ENCODE data around the gene ARNT2.

DNA sequence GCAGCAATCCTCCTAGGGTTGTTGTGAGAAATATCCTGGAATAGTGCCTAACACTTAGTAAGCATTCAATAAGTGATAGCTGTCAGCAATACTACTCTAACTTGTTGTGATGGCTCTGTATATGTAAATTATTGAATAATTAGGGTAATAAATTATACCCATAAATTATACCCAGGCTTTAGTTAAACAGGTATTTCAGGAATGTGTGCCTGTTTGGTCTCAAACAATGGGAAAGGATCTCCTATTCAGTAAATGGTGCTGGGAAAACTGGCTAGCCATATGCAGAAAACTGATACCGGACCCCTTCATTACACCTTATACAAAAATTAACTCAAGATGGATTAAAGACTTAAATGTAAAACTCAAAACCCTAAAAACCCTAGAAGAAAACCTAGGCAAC is 14.8 kb upstream of the ARNT2 start:
- TF ChIP-seq POLR2A (IDR thresholded peaks at IDR 0.05): no peak
- TF ChIP-seq, protein P1, sequence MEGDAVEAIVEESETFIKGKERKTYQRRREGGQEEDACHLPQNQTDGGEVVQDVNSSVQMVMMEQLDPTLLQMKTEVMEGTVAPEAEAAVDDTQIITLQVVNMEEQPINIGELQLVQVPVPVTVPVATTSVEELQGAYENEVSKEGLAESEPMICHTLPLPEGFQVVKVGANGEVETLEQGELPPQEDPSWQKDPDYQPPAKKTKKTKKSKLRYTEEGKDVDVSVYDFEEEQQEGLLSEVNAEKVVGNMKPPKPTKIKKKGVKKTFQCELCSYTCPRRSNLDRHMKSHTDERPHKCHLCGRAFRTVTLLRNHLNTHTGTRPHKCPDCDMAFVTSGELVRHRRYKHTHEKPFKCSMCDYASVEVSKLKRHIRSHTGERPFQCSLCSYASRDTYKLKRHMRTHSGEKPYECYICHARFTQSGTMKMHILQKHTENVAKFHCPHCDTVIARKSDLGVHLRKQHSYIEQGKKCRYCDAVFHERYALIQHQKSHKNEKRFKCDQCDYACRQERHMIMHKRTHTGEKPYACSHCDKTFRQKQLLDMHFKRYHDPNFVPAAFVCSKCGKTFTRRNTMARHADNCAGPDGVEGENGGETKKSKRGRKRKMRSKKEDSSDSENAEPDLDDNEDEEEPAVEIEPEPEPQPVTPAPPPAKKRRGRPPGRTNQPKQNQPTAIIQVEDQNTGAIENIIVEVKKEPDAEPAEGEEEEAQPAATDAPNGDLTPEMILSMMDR (IDR thresholded peaks at IDR 0.05): no peak
